ENCODE results near the gene PRELID2. TPM values are rescaled to one million over a fixed set of nuclear protein-coding genes. Genes with fewer than 3 reads are reported as not detected.
"Not testable (repeated sequence)": the region's sequence is repeated elsewhere in the genome, so short reads cannot be mapped to it uniquely, and the experiment has no call there.

The PRELID2 gene
- total RNA-seq: 32.3 and 32.6 TPM in 2 replicates

GRCh38 chr5:145834917-145835847 is at the start of gene PRELID2:
Gene PRELID2, minus strand, starts transcription at chr5:145835342. Its CDS starts 91 bp downstream, at chr5:145835251.
- peak; percentile 62 for DNase-seq (ENCODE audit: low read depth, low spot score)

- DNase-seq (ENCODE audit: low read depth, low spot score): no peak
These were observed 39.6 kb upstream of the PRELID2 start for GRCh38 chr5:145874765-145875164.

GRCh38 chr5:145872914-145873313 is 37.8 kb upstream of the PRELID2 start, which contains the start of gene GRXCR2:
Gene GRXCR2, minus strand, starts transcription at chr5:145873014. Its CDS starts 46 bp downstream, at chr5:145872968.
- no peak for DNase-seq (ENCODE audit: low read depth, low spot score)

- no peak for DNase-seq (ENCODE audit: low read depth, low spot score)
These were observed 37.3 kb upstream of the PRELID2 start for GRCh38 chr5:145872486-145872885.

- DNase-seq (ENCODE audit: low read depth, low spot score): no peak
These were observed 34.6 kb upstream of the PRELID2 start for GRCh38 chr5:145869753-145870152.

- DNase-seq (ENCODE audit: low read depth, low spot score): no peak
These were observed 32.7 kb upstream of the PRELID2 start for GRCh38 chr5:145867806-145868205.

- DNase-seq (ENCODE audit: low read depth, low spot score): not testable (repeated sequence)
These were observed 29.3 kb upstream of the PRELID2 start for GRCh38 chr5:145864432-145864831.

GRCh38 chr5:145863003-145863402 is 27.9 kb upstream of the PRELID2 start:
- DNase-seq (ENCODE audit: low read depth, low spot score): no peak

- DNase-seq (ENCODE audit: low read depth, low spot score): no peak
These were observed 24.8 kb upstream of the PRELID2 start for GRCh38 chr5:145859897-145860296.

- no peak for DNase-seq (ENCODE audit: low read depth, low spot score)
These were observed 24.3 kb upstream of the PRELID2 start for GRCh38 chr5:145859453-145859852.

GRCh38 chr5:145858959-145859358 is 23.8 kb upstream of the PRELID2 start:
- DNase-seq (ENCODE audit: low read depth, low spot score): no peak

GRCh38 chr5:145856285-145856818 is 21.2 kb upstream of the PRELID2 start:
- DNase-seq (ENCODE audit: low read depth, low spot score): no peak

- DNase-seq (ENCODE audit: low read depth, low spot score): no peak
These were observed 20.7 kb upstream of the PRELID2 start for GRCh38 chr5:145855763-145856267.

GRCh38 chr5:145854651-145855258 is 19.6 kb upstream of the PRELID2 start:
- DNase-seq (ENCODE audit: low read depth, low spot score): peak; percentile 47

- no peak for DNase-seq (ENCODE audit: low read depth, low spot score)
These were observed 18.7 kb upstream of the PRELID2 start for GRCh38 chr5:145853781-145854376.

GRCh38 chr5:145852990-145853389 is 17.8 kb upstream of the PRELID2 start:
- no peak for DNase-seq (ENCODE audit: low read depth, low spot score)

- DNase-seq (ENCODE audit: low read depth, low spot score): no peak
These were observed 13.7 kb upstream of the PRELID2 start for GRCh38 chr5:145848854-145849253.

- DNase-seq (ENCODE audit: low read depth, low spot score): no peak
These were observed 12.7 kb upstream of the PRELID2 start for GRCh38 chr5:145847499-145848497.

- no peak for DNase-seq (ENCODE audit: low read depth, low spot score)
These were observed 10.9 kb upstream of the PRELID2 start for GRCh38 chr5:145846081-145846480.

- no peak for DNase-seq (ENCODE audit: low read depth, low spot score)
These were observed 6.2 kb upstream of the PRELID2 start for GRCh38 chr5:145841299-145841698.

All from pulmonary artery endothelial cell (primary cell).